H9 (cell line): ENCODE data around the gene SLC9A7. TPM values are rescaled to one million over a fixed set of nuclear protein-coding genes. Genes with fewer than 3 reads are reported as not detected.

ENCODE experiments used
- DNase-seq: peaks from one replicate; pipeline ENCODE4 v3.0.0-alpha.2; 2017
- H2AFZ ChIP-seq: one replicate; pipeline ENCODE4 v1.6.1; 2013; ENCODE audit warnings: mild to moderate bottlenecking, low read length, control low read depth, moderate library complexity
- H2AK5ac ChIP-seq: 2 replicates; pipeline ENCODE4 v1.6.1; 2013; ENCODE audit warnings: low read length, control low read depth, mixed read lengths; ENCODE audit not compliant: insufficient read length
- H2BK120ac ChIP-seq: one replicate; pipeline ENCODE4 v1.6.1; 2013; ENCODE audit warnings: low read depth, mild to moderate bottlenecking, low read length, control low read depth, inconsistent platforms; ENCODE audit not compliant: poor library complexity, severe bottlenecking
- H2BK12ac ChIP-seq: 2 replicates; pipeline ENCODE4 v1.6.1; 2013; ENCODE audit warnings: low read length, control low read depth, mixed read lengths, low read depth; ENCODE audit not compliant: insufficient read length
- H2BK15ac ChIP-seq: 2 replicates; pipeline ENCODE4 v1.6.1; 2013; ENCODE audit warnings: low read depth, low read length, control low read depth
- H2BK20ac ChIP-seq: one replicate; pipeline ENCODE4 v1.6.1; 2013; ENCODE audit warnings: low read depth, mild to moderate bottlenecking, low read length, control low read depth, inconsistent platforms; ENCODE audit not compliant: poor library complexity, severe bottlenecking
- H2BK5ac ChIP-seq: 2 replicates; pipeline ENCODE4 v1.6.1; 2013; ENCODE audit warnings: low read length, control low read depth, mixed read lengths; ENCODE audit not compliant: insufficient read length
- H3K14ac ChIP-seq: 2 replicates; pipeline ENCODE4 v1.6.1; 2013; ENCODE audit warnings: low read length, control low read depth; ENCODE audit not compliant: insufficient read depth
- H3K18ac ChIP-seq: 2 replicates; pipeline ENCODE4 v1.6.1; 2013; ENCODE audit warnings: low read depth, mild to moderate bottlenecking, mixed read lengths, low read length, control low read depth; ENCODE audit not compliant: insufficient read length
- H3K23ac ChIP-seq: 2 replicates; pipeline ENCODE4 v1.6.1; 2013; ENCODE audit warnings: low read length, control low read depth, mixed read lengths, low read depth; ENCODE audit not compliant: insufficient read length
- H3K23me2 ChIP-seq: 2 replicates; pipeline ENCODE4 v1.6.1; 2013; ENCODE audit warnings: low read depth, mild to moderate bottlenecking, mixed read lengths, low read length, control low read depth; ENCODE audit not compliant: insufficient read length, poor library complexity, severe bottlenecking
- H3K27ac ChIP-seq: 2 replicates; pipeline ENCODE4 v1.5.1; 2013; ENCODE audit warnings: low read length, control low read depth, mixed read lengths, low read depth; ENCODE audit not compliant: insufficient read length
- H3K27me3 ChIP-seq: 2 replicates; pipeline ENCODE4 v1.6.1; 2013; ENCODE audit warnings: low read length, control low read depth, inconsistent platforms; ENCODE audit not compliant: insufficient read depth
- H3K4ac ChIP-seq: 2 replicates; pipeline ENCODE4 v1.6.1; 2013; ENCODE audit warnings: low read depth, mild to moderate bottlenecking, control low read depth, inconsistent platforms, low read length, moderate library complexity
- H3K4me1 ChIP-seq: 2 replicates; pipeline ENCODE4 v1.6.1; 2013; ENCODE audit warnings: low read length, control low read depth, inconsistent platforms; ENCODE audit not compliant: insufficient read depth
- H3K4me2 ChIP-seq: 2 replicates; pipeline ENCODE4 v1.6.1; 2013; ENCODE audit warnings: low read length, control low read depth, mixed read lengths; ENCODE audit not compliant: insufficient read length, insufficient read depth
- H3K56ac ChIP-seq: 2 replicates; pipeline ENCODE4 v1.6.1; 2013; ENCODE audit warnings: low read depth, mild to moderate bottlenecking, mixed read lengths, low read length, control low read depth; ENCODE audit not compliant: insufficient read length
- H3K79me1 ChIP-seq: 2 replicates; pipeline ENCODE4 v1.6.1; 2013; ENCODE audit warnings: low read depth, mild to moderate bottlenecking, moderate library complexity, low read length, control low read depth, inconsistent platforms; ENCODE audit not compliant: insufficient read depth, poor library complexity, severe bottlenecking
- H3K79me2 ChIP-seq: 2 replicates; pipeline ENCODE4 v1.6.1; 2013; ENCODE audit warnings: low read length, control low read depth, inconsistent platforms; ENCODE audit not compliant: insufficient read depth
- H3K9ac ChIP-seq: 2 replicates; pipeline ENCODE4 v1.6.1; 2013; ENCODE audit warnings: low read length, control low read depth, mixed read lengths; ENCODE audit not compliant: insufficient read length; ENCODE audit errors: extremely low read depth
- H3K9me3 ChIP-seq: one replicate; pipeline ENCODE4 v1.6.1; 2013; ENCODE audit warnings: low read depth, low read length, inconsistent platforms; ENCODE audit not compliant: control insufficient read depth
- H3T11ph ChIP-seq: one replicate; pipeline ENCODE4 v1.6.1; 2013; ENCODE audit warnings: mild to moderate bottlenecking, low read length, control low read depth, inconsistent platforms
- H4K20me1 ChIP-seq: one replicate; pipeline ENCODE4 v1.6.1; 2013; ENCODE audit not compliant: control insufficient read depth, insufficient read length, insufficient read depth
- H4K5ac ChIP-seq: 2 replicates; pipeline ENCODE4 v1.6.1; 2013; ENCODE audit warnings: low read depth, mild to moderate bottlenecking, mixed read lengths, low read length, control low read depth; ENCODE audit not compliant: insufficient read length
- H4K8ac ChIP-seq: replicated peaks from 2 replicates; pipeline ENCODE4 v1.6.1; 2013; ENCODE audit warnings: low read length, control low read depth, mixed read lengths, low read depth; ENCODE audit not compliant: insufficient read length
- H4K91ac ChIP-seq: 2 replicates; pipeline ENCODE4 v1.6.1; 2013; ENCODE audit warnings: low read depth, mild to moderate bottlenecking, moderate library complexity, mixed read lengths, low read length, control low read depth; ENCODE audit not compliant: insufficient read length
- H3K27ac Mint-ChIP-seq, 3 experiments: 2 replicates in 2 of 3; 3 replicates in 1 of 3; pipeline ENCODE4 v1.8.0; 2020 to 2021; ENCODE audit warnings: mixed read lengths in 3 of 3, mild to moderate bottlenecking in 1 of 3, moderate library complexity in 1 of 3
- H3K27me3 Mint-ChIP-seq: 2 replicates; pipeline ENCODE4 v1.8.0; 2021; ENCODE audit warnings: low read depth, mild to moderate bottlenecking, moderate library complexity, mixed read lengths
- H3K36me3 Mint-ChIP-seq, 3 experiments: 2 replicates in 2 of 3; 3 replicates in 1 of 3; pipeline ENCODE4 v1.8.0; 2020 to 2021; ENCODE audit warnings: low read depth in 3 of 3, mixed read lengths in 3 of 3; ENCODE audit not compliant: insufficient read depth in 1 of 3
- H3K4me1 Mint-ChIP-seq, 2 experiments: 2 replicates each; pipeline ENCODE4 v1.8.0; 2020; ENCODE audit warnings: mixed read lengths in 2 of 2
- H3K4me3 Mint-ChIP-seq, 2 experiments: 2 replicates in 1 of 2; 3 replicates in 1 of 2; pipeline ENCODE4 v1.8.0; 2020 to 2021; ENCODE audit warnings: mild to moderate bottlenecking in 2 of 2, mixed read lengths in 2 of 2, moderate library complexity in 1 of 2
- H3K9me3 Mint-ChIP-seq, 2 experiments: 2 replicates in 1 of 2; 3 replicates in 1 of 2; pipeline ENCODE4 v1.8.0; 2020; ENCODE audit warnings: mild to moderate bottlenecking in 2 of 2, mixed read lengths in 2 of 2, moderate library complexity in 1 of 2
- CTCF ChIP-seq: fragments of 200-600 bp; sonication (generic); conservative IDR thresholded peaks from 3 replicates; pipeline ENCODE4 v1.8.0; 2021; ENCODE audit warnings: antibody characterized with exemption, mild to moderate bottlenecking
- WGBS: extraction: QIAGEN DNeasy Blood & Tissue Kit; methylation state at CpG from one replicate; pipeline ENCODE4 v1.1.7; 2013; ENCODE audit warnings: missing lambda C conversion rate, low lambda C conversion rate, mixed read lengths; ENCODE audit not compliant: insufficient read length; ENCODE audit errors: extremely low coverage; 5-methylcytosine and 5-hydroxymethylcytosine counted together
- total RNA-seq: library from RNA; stranded (reverse); gene quantifications from 2 replicates; pipeline ENCODE4 v1.2.1, GENCODE V29; 2021

SLC9A7 gene
- total RNA-seq, 1 experiment from 2014 or later = 5.9 TPM

- H3K79me2 ChIP-seq = no peaks in the 10 kb centered on the region
- Mint-ChIP-seq H3K27me3 (no peaks in the 10 kb centered on the region), H3K4me3 (no peak overlapping the region), H3K4me1 (peaks cover 43 to 44% of the 10 kb centered on the region in 2 experiments), H3K36me3 (peaks cover 11 to 37% (median 30%) of the 10 kb centered on the region in 3 experiments), H3K27ac (peak overlapping the region in 2 of 3 experiments; percentile 73 to 79; a peak in 4 of 7 replicates), H3K9me3 (peaks cover 72 to 73% of the 10 kb centered on the region in 2 experiments)
- H3K23me2 ChIP-seq = no peaks in the 10 kb centered on the region
- H2AK5ac ChIP-seq = no peak overlapping the region
- H3K27me3 ChIP-seq = no peaks in the 10 kb centered on the region
- peaks cover 5% of the 10 kb centered on the region; the same call in 1 of the 2 replicates for H3K4me1 ChIP-seq
- no peak overlapping the region for H4K91ac ChIP-seq
- no peaks in the 10 kb centered on the region for H4K20me1 ChIP-seq
- no peak overlapping the region for H3K4ac ChIP-seq
- H2BK5ac ChIP-seq = no peak overlapping the region
- no peak overlapping the region for H3K18ac ChIP-seq
- no peak overlapping the region for H4K5ac ChIP-seq
- H4K8ac ChIP-seq = no peak overlapping the region
- no peak overlapping the region for H3K56ac ChIP-seq
- H3K27ac ChIP-seq = no peak overlapping the region
- no CpG with 5 or more reads among the region's 5 CpGs for WGBS
- no peak for DNase-seq
- no peaks in the 10 kb centered on the region for H3K79me1 ChIP-seq
- H2BK120ac ChIP-seq = no peak overlapping the region
- H2AFZ ChIP-seq = no peak overlapping the region
- no peak overlapping the region for H2BK12ac ChIP-seq
- peaks cover 18% of the 10 kb centered on the region for H3K9me3 ChIP-seq
- no peak for TF ChIP-seq CTCF
- no peak overlapping the region for H3T11ph ChIP-seq
- no peak overlapping the region for H3K9ac ChIP-seq
- H2BK15ac ChIP-seq = no peak overlapping the region
- no peak overlapping the region for H2BK20ac ChIP-seq
- H3K4me2 ChIP-seq = no peak overlapping the region
- no peak overlapping the region for H3K23ac ChIP-seq
- H3K14ac ChIP-seq = no peak overlapping the region
Observed at GRCh38 chrX:46647251-46647650, 111.7 kb downstream of the SLC9A7 start.
